SK-N-SH treated with all-trans-retinoic acid at 6 μM for 48 hours (cell line): ENCODE data around the gene SIX2.

Experiments used
- CSDC2 ChIP-seq: fragments of 250-450 bp; sonication (Bioruptor Pico); IDR thresholded peaks from 2 replicates; pipeline ENCODE4 v1.5.0; 2020; ENCODE audit warnings: mild to moderate bottlenecking, moderate library complexity
- ESRRG ChIP-seq: fragments of 250-450 bp; sonication (Bioruptor Pico); IDR thresholded peaks from 2 replicates; pipeline ENCODE4 v1.6.1; 2021; ENCODE audit warnings: mild to moderate bottlenecking
- OSR1 ChIP-seq: fragments of 250-450 bp; sonication (Bioruptor Pico); IDR thresholded peaks from 2 replicates; pipeline ENCODE4 v1.8.0; 2022; ENCODE audit warnings: moderate library complexity, mild to moderate bottlenecking, inconsistent platforms
- PATZ1 ChIP-seq: fragments of 250-450 bp; sonication (Bioruptor Pico); IDR thresholded peaks from 2 replicates; pipeline ENCODE4 v1.8.0; 2020; ENCODE audit warnings: mild to moderate bottlenecking, moderate library complexity, borderline replicate concordance
- PPARA ChIP-seq: fragments of 250-450 bp; sonication (Bioruptor Pico); IDR thresholded peaks from 2 replicates; pipeline ENCODE4 v1.5.0; 2020; ENCODE audit warnings: mild to moderate bottlenecking, borderline replicate concordance
- RARB ChIP-seq: fragments of 250-450 bp; sonication (Bioruptor Pico); IDR thresholded peaks from 2 replicates; pipeline ENCODE4 v1.8.0; 2021; ENCODE audit warnings: mild to moderate bottlenecking, moderate library complexity
- ZFP3 ChIP-seq: fragments of 250-450 bp; sonication (Bioruptor Pico); IDR thresholded peaks from 2 replicates; pipeline ENCODE4 v1.5.0; 2020; ENCODE audit warnings: mild to moderate bottlenecking, moderate library complexity
- ZFP30 ChIP-seq: fragments of 450-650 bp; formaldehyde crosslinking; IDR thresholded peaks from 2 replicates; pipeline ENCODE4 v1.5.0; 2022; ENCODE audit warnings: mild to moderate bottlenecking, moderate library complexity

GRCh38 chr2:45046786-45047185 is 37.5 kb upstream of the SIX2 start:
- TF ChIP-seq RARB (CRISPR knock-in tag) = no peak
- no peak for TF ChIP-seq CSDC2
- no peak for TF ChIP-seq PPARA
- TF ChIP-seq OSR1 (CRISPR knock-in tag) = no peak
- no peak for TF ChIP-seq ZFP3 (CRISPR knock-in tag)
- no peak for TF ChIP-seq ESRRG (CRISPR knock-in tag)
- TF ChIP-seq ZFP30 (CRISPR knock-in tag) = no peak
- TF ChIP-seq PATZ1 (CRISPR knock-in tag) = peak; percentile 45; the same call in 1 of the 2 replicates
